Epithelial cell of prostate (primary cell): Measurements from ENCODE around the gene GPR17.
A peak's percentile ranks its signal among the peaks of the same experiment; 100 is the strongest.

Experiments used
- DNase-seq: peaks from one replicate; pipeline ENCODE4 v3.0.0-alpha.2; 2011; ENCODE audit warnings: low read depth, low spot score
- H3K27ac ChIP-seq: fragments of 450-650 bp; 2 replicates; pipeline ENCODE4 v1.5.1; 2017; ENCODE audit warnings: mild to moderate bottlenecking

The GPR17 gene

DNA sequence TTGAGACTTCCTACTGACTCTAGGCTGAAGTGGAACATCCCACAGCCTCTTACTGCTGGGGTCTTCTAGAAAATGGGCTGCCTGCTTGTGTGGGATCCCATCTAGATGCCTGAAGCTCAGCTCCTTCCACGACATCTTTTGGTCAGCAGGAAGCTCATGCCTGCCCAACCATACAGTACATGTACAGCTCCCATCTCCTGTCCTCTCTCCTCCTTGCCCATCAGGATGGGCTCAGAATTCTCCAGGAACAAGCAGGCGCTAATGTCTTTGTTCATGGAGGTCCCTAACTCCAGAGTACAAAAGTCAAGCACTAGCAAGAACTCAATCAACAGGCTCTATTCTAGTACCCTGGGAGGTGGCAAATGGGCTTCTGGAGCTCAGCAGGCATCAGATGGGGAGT is 31.7 kb upstream of the GPR17 start:
- no peak for DNase-seq
- H3K27ac ChIP-seq: no peak overlapping the region

DNA sequence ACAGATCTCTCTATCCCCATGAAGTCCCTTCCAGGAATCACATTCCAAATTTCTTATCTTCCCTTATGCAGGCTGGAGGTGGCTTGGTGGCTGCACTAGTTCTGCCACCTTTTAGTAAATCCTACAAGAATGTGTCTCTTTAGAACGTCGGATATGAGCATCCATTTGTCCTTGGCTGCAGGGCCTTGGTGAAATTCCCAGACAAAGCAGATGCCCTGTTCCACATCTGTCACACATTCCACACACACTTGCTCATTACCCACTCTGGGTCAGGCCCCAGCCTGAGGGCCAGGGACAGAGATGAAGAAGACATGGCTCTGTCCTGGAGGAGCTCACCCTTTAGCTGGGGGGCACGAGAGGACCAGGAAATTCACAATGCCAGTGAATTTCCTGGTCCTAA is 31.2 kb upstream of the GPR17 start:
- DNase-seq: no peak

DNA sequence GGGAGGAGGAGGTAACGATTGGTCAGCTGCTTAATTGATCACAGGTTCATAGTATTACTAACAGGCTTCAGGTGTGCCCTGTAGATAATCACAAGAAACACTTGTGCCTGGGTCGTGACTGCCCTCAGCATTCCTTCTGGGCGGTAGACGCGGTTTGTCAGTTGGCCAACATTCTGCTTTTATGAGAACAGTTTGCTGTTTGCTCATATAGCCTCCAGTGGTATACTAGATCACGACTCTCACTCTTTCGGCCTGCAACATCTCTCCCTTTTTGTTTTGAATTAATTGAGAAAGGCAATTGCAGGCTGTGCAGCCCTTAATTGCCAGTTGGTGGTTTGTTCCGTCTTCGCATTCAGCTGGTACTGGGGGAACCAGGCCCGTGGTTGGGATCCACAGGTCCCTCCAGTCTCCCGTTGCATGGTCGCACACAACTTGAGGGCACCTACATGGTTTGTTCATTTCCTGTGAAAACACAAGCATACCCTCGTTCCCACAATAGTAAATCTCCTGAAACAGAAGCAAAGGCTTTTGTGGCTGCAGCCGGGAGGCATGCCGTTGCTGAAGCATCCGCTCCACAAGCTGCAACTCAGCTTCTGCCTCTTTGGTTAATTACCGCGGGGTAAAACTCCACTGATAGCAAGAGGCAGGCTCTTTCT is 30.3 kb upstream of the GPR17 start:
- DNase-seq: peak; percentile 50
- peak overlapping the region; percentile 41 for H3K27ac ChIP-seq

More for the DNA sequence above, 31.2 kb upstream of the GPR17 start:
- H3K27ac ChIP-seq: peak overlapping the region; percentile 41

DNA sequence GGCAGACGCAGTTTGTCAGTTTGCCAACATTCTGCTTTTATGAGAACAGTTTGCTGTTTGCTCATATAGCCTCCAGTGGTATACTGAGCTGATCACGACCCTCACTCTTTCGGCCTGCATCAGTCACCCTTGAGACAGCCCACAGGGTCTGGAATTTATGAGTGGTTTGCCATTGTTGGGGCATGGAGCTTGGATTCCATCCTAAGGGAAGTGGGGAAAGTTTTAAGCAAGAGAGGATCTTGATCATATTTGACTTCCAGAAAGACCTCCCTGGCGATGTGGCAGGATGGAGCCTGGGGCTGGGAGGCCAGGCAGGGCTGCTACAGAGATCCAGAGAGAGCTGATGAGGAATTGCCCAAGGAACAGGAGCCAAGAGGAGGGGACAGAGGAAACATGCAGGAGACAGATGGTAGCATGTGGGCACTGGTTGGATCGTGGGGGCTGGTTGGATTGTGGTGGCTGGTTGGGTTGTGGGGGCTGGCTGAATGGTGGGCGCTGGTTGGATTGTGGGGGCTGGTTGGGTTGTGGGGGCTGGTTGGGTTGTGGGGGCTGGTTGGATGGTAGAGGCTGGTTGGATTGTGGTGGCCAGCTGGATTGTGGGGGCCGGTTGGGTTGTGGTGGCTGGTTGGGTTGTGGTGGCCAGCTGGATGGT is 27.3 kb upstream of the GPR17 start:
- no peak overlapping the region for H3K27ac ChIP-seq
- DNase-seq: no peak

DNA sequence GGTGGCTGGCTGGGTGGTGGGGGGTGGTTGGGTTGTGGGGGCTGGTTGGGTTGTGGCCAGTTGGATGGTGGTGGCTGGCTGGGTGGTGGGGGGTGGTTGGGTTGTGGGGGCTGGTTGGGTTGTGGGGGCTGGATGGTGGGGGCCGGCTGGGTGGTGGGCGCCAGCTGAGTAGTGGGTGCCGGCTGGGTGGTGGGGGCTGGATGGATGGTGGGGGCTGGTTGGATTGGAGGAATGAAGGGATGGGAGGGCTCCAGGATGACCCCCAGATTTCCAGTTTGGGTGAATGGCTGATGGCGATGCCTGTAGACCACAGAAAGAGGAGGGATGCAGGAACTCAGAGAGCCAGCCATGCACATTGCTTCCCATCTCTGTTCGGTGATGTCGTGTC is 26.8 kb upstream of the GPR17 start:
- DNase-seq: no peak

DNA sequence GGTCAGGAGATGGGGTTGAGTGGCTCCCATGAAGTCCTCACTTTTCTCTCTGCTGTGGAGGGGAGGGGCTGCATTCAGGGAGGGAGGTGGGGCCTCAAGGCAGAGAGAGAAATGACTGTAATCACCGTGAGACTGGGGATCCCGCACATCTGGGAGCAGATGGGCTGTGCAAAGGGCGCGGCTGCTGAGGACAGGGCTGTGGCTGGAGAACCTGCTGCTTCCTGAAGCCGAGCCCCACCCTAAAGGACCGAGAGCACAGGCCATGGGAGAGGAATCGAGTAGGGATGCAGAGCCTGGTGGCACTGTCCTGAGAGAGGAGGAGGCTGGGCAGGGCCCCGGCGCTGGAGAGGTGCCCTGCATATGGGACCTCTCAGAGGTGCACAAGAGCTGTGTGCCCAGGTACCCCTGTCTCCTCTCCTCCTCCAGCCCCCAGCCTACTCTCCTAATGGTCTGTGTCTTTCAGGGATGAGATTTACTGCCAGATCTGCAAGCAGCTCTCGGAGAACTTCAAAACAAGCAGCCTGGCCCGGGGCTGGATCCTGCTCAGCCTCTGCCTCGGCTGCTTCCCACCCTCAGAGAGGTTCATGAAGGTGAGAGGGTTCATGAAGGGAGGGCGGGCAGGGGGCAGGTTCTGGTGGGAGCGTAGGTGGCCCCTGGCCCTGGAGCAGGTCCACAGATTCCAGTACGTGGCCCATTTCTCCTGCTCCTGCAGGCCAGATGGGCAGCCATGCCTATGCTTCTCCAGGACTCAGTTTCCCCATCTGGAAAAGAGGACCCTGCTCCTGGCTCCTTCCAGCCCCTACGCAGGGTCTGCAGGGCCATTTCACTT is 25.9 kb upstream of the GPR17 start:
- DNase-seq: no peak
- H3K27ac ChIP-seq: no peak overlapping the region

More for the DNA sequence above, 26.8 kb upstream of the GPR17 start:
- H3K27ac ChIP-seq: no peak overlapping the region

DNA sequence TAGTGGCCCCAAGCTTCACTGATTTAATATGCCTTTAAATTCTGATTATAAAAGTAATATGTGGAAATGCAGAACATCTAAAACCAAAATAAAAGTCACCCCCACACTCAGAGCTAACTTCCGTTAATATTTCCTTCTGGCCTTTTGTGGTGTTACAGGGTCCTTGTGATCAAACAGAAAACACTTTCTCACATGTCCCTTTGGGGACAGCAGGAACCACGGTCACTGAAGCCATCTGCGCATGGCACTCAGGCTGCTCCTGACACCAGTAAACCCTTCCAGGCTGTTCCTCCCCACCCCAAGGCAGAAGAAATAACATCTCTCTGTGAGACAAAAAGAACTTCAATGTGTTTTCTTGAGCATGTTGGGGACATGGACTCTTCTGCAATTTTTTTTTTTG is 25.1 kb upstream of the GPR17 start:
- DNase-seq: no peak
- no peak overlapping the region for H3K27ac ChIP-seq

DNA sequence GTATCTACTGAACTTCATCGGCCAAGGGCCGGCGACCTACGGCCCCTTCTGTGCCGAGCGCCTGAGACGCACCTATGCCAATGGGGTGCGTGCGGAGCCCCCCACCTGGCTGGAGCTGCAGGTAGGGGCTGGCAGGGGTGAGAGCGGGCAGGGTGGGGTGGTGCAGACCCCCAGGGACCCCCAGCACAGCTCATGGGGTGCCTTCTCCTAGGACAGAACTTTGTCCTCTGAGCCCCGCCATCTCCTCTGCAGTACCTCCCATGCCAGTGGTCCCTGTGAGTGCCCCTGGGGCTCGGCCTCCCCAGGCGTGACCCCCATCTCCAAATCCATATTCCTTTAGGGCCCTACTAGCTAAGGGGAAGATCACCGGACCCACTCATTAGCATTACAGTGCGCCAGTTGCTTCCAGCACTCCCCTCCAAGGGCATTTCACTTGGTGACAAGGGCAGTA is 23.9 kb upstream of the GPR17 start:
- no peak for DNase-seq
- no peak overlapping the region for H3K27ac ChIP-seq

DNA sequence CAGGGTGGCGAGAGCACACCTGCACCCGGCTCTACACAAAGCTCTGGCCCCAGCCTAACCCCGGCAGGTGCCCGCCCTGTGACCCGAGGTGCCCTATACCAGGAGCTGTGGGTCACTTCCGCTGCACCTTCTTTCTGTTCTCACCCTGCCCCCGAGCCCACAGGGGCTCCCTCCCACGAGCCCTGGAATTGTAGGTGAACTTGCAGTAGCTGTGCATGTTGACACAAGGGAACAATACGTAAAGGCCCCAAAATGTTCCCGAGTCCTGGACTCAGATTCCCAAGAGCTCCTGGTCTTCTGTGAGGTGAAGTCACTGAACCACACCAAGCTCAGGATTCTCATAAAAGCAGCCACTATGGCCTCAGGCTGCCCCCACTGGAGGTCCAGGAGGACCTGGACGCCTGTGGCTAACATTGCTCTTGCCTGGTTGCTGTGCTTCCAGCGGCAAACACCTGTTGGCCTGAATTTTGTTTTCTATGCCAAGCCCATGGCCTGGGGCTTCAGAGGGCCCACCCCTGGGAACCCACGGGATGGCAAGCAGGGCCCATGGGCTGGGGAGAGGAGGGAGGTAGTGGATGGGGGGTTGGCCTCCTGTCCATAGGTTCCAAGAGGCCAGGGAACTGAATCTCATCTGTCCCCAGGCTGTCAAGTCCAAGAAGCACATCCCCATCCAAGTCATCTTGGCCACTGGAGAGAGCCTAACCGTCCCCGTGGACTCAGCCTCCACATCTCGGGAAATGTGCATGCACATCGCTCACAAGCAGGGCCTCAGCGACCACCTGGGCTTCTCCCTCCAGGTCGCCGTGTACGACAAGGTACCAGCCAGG is 23.2 kb upstream of the GPR17 start:
- H3K27ac ChIP-seq: no peak overlapping the region
- no peak for DNase-seq

DNA sequence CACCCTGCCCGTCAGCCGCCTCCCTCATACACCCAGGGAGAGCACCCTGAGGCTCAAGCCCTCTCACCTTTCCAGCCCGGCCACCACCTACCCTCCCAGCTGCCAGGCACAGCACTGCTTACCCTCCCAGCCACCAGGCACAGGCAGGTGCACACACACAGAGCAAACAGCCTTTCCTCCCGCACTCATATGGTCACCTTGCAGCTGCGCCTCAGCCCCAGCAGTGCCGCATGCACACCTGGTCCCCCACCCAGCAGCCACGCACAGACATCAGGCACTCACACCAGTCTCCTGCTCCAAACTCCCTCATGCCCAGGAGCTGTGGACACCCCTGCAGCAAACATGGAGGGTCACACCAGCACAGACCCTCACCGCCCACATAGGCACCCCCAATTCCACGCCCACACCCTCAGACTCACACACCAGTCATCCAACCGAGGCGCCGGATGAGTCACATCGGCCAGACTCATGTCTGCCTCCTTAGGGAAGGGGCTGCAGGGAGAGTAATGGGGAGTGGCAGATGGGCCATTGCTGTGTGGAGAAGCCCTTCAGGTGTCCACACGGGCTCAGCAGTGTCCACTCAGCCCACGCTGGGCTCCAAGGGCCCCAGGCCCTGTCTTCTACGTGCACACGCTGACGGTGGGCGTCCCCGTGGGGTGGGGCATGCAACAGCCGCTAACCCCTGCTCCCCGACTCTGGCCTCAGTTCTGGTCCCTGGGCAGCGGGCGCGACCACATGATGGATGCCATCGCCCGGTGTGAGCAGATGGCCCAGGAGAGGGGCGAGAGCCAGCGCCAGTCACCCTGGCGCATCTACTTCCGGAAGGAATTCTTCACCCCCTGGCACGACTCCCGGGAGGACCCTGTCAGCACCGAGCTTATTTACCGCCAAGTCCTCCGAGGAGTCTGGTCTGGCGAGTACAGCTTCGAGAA is 22.3 kb upstream of the GPR17 start:
- no peak for DNase-seq

DNA sequence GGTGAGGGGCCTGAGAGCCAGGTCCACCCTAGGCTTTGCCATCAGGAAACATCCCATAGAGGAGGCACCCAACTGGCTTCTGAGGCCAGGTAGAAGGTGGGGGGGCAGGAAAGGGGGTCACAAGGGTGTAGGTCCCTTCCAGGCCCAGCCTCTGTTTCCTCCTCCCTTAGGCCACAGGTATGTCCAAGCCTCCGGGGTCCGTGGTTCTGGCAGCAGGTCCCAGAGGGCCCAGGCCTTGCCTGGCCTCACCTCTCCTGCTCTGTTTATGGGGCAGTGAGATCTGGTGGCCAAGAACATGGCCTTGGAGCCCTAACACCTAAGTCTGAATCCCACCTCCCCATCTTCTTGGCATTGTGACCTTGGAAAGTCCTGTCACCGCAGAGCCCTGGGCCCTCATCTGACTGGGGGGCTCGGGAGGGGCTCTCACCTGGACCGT is 21.6 kb upstream of the GPR17 start:
- H3K27ac ChIP-seq: no peak overlapping the region
- no peak for DNase-seq

More for the DNA sequence above, 22.3 kb upstream of the GPR17 start:
- no peak overlapping the region for H3K27ac ChIP-seq

DNA sequence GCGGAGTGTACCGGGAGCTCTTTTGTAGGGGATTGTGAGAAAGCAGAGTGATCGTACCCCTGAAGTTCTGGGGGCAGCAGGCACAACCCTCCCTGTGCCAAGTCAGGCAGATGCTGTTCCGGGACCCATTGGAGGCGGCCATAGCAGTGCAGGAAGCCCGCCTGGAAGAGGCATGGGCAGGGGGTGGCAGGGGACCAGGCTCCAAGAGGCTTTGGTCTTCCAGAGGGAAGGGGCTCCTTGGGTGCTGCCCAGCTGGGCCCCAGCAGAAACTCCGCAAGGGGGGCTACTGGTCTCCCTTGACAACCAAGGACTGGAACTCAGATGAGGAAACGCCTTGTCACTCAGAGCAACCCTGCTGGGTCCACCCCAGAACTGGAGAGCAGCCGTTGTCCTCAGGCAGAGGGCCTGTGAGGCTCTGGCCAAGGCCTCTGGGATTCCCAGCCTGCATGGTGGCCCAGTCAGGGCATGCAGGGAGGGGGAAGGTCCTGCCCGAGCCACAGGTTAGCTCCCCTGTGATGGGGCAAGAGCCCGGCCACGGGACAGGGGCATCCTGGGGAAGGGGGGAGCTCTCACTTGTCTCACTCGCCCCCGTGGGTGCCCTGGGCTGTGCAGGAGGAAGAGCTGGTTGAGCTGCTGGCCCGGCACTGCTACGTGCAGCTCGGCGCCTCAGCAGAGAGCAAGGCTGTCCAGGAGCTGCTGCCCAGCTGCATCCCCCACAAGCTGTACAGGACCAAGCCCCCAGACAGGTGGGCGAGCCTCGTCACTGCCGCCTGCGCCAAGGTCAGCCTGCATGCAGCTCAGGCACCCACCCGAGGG is 21.0 kb upstream of the GPR17 start:
- DNase-seq: no peak
- no peak overlapping the region for H3K27ac ChIP-seq

DNA sequence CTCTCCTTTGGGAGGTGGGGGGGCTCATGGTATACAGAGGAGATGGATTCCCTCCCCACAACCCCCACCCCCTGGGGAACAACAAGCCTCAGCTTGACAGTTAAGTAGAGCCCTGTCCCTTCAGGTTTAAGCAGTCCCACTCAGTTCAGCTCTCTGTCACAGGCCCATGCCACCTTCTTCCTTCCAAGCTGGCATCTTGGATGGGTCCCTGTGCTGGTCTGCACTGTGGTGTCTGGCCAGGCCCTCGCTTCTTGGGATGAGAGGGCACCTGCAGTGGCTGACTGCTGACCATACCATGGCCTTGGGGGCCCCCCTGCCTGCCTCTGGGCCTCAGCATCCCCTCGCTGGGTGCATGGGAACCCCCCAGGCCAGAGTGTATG is 20.4 kb upstream of the GPR17 start:
- no peak overlapping the region for H3K27ac ChIP-seq
- no peak for DNase-seq

DNA sequence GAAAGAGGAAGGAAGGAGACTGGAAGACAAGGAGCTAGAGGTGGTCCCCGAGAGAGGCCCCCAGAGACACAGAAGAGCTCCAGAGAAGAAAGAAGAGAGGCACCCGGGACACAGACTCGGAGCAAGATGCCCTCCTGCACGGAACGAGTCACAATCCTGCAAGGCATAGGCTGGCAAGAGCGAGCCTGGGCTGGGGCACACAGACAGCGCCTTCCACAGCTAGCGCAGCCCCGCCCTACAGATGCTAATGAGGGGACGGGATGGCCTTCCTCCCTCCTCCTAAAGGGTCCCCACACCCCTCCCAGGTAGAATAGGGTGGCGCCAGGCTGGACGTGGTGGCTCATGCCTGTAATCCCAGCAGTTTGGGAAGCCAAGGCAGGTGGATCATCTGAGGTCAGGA is 19.8 kb upstream of the GPR17 start:
- H3K27ac ChIP-seq: no peak overlapping the region
- DNase-seq: no peak

DNA sequence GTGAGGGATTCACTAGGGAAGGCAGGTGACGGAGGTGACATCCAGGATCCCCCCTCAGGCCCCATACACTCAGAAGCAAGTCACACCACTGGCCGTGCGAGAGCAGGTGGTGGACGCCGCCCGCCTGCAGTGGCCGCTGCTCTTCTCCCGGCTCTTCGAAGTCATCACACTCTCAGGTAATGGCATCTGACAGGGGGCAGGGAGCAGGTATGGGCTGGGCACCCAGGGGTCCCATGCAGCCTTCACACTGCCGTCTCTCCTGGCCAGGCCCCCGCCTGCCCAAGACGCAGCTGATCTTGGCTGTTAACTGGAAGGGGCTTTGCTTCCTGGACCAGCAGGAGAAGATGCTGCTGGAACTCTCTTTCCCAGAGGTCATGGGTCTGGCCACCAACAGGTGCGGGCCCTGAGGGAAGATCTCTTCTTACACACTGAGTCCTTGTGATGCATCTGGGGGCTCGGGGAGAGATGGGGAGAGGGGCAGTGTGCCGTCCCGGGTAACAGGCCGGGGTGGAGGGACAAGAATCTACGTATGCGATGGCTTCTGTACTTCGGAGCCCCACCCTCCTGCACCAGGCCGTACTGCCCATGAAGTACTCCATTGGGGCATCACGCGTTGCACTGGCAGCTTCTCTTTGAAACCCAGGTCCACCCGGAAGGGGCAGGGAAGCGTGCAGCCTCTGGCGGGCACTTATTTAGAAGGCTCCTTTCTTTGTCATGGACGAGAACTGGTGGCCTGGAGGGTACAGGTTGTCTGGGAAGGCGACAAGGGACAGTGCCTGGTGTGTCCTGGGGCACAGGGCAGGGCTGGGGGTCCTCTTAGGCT is 18.8 kb upstream of the GPR17 start:
- DNase-seq: no peak
- no peak overlapping the region for H3K27ac ChIP-seq

DNA sequence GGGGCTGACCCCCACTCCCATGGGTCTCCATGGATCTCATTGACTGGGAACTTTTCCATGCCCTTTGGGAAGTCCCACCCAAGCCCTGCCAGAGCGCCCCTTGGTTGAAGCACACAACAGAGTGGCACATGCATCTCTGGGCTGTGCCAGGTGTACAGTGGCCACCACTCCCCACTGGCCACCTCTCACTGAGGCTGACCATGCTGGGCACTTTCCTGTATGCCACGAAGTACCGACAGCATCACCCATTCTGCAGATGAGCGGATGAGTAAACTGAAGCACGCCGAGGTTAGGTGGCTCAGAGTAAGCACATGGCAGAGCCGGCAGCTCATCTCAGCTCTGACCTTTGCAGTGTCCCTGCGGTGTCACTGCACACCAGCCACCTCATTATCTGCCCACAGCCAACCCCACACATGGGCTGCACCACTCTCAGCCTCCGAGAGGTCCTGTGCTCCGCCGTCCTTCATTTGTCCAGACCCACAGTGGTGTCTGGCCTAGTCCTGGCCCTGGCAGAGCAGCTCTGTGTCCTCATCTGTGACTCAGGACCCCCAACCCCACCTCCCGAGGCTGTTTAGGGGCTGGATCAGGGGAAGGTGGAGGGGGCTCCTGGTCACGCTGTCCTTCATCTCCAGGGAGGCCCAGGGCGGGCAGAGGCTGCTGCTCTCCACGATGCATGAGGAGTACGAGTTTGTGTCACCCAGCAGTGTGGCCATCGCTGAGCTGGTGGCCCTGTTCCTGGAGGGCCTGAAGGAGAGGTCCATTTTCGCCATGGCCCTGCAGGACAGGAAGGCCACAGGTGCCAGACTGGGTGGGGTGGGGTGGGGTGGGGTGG is 18.0 kb upstream of the GPR17 start:
- DNase-seq: no peak
- no peak overlapping the region for H3K27ac ChIP-seq
